ENCODE measurements around the gene VWA5A. TPM values are rescaled to one million over a fixed set of nuclear protein-coding genes. Genes with fewer than 3 reads are reported as not detected.
"Not testable (repeated sequence)": the region's sequence is repeated elsewhere in the genome, so short reads cannot be mapped to it uniquely, and the experiment has no call there.

Gene VWA5A
- total RNA-seq, 1 donor from 2014 or later, result 3.2 TPM

DNA sequence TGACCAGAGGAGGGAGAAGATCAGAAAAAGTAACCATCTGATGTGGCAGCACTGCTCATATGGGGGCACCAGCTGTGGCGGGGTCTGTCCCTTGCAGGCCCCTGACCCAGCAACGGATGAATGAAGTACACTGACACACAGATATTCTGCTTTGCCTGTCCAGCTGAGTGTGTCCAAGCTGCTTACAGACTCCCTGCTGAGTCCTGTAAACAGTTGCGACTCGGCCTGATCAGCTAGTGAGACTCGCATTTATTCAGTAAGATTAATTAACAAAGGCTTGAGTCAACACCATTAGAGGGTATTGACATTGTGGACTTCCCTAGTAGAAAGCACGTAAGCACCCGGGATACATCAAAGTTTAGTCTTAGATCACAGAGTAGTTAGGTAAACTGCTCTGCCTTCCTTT lies 52.6 kb downstream of the VWA5A start:
- DNase-seq (ENCODE audit: low read depth in 2 of 2), result no peak

DNA sequence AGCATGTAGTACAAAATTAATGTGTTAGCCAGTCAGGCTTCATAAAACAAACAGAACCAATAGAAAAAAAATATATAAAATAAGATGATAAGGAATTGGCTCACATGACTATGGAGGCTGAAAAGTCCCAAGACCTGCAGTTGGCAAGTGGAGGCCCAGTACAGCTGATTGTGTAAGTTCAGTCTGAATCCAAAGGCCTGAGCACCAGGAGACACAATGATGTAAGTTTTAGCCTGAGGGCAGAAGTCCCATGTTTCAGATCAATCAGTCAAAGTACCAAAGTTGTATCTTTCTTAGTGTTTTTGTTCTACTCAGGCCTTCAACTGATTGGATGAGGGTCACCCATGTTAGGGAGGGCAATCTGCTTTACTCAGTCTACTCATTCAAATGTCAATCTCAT lies 53.5 kb downstream of the VWA5A start:
- DNase-seq (ENCODE audit: low read depth in 2 of 2), result no peak

DNA sequence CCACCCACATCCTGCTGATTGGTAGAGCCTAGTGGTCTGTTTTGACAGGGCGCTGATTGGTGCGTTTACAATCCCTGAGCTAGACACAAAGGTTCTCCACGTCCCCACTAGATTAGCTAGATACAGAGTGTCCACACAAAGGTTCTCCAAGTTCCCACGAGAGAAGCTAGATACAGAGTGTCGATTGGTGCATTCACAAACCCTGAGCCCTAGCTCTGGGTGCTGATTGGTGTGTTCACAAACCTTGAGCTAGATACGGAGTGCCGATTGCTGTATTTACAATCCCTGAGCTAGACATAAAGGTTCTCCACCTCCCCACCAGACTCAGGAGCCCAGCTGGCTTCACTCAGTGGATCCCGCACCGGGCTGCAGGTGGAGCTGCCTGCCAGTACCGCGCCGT lies 55.1 kb downstream of the VWA5A start:
- not testable (repeated sequence) for DNase-seq (ENCODE audit: low read depth in 2 of 2)

DNA sequence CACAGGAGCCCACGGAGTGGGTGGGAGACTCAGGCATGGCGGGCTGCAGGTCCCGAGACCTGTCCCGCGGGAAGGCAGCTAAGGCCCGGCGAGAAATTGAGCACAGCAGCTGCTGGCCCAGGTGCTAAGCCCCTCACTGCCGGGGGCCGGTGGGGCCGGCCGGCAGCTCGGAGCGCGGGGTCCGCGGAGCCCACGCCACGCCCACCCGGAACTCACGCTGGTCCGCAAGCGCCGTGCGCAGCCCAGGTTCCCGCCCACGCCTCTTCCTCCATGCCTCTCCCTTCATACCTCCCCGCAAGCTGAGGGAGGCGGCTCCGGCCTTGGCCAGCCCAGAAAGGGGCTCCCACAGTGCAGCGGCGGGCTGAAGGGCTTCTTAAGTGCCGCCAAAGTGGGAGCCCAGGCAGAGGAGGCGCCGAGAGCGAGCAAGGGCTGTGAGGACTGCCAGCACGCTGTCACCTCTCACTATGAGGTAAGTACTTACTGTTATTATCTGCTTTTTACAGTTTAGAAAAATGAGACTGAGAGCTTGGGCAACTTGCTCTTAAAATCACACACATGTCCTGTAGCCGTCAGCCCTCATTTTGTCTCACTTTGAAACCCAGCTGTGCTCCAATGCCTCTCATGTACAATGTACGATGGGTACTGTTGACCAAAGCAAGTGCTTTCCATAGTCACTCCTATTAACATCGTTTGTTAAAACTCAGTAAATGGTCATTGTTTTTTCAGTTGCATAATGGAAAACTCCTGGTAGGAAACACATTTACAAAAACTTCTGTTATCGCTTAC lies 55.7 kb downstream of the VWA5A start:
- peak in 1 of 2 donors; percentile 24 for DNase-seq (ENCODE audit: low read depth in 2 of 2)

- no peak for DNase-seq (ENCODE audit: low read depth in 2 of 2)
Measured at GRCh38 chr11:124172101-124172500, 56.9 kb downstream of the VWA5A start.

DNA sequence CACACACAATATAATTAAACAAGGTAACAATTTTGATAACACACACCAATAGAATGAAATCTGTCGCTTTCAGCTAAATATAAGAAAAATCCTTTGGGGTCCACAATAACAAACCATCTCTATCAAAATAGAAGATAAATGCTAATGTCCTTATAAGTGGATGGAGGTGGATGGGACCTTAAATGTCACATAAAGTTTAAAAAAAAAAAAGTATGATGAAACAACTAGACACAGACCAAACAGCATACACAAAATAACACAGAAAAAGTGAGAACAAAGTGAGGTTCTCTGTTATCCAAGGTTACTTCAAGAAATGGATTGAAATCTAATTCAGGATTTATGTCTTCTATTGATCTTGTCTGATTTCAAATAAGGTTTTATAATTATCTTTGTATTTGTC lies 57.3 kb downstream of the VWA5A start:
- no peak for DNase-seq (ENCODE audit: low read depth in 2 of 2)

- peak; percentile 85 to 91 for DNase-seq (ENCODE audit: low read depth in 2 of 2)
Measured at GRCh38 chr11:124174001-124174583, 58.8 kb downstream of the VWA5A start.

DNA sequence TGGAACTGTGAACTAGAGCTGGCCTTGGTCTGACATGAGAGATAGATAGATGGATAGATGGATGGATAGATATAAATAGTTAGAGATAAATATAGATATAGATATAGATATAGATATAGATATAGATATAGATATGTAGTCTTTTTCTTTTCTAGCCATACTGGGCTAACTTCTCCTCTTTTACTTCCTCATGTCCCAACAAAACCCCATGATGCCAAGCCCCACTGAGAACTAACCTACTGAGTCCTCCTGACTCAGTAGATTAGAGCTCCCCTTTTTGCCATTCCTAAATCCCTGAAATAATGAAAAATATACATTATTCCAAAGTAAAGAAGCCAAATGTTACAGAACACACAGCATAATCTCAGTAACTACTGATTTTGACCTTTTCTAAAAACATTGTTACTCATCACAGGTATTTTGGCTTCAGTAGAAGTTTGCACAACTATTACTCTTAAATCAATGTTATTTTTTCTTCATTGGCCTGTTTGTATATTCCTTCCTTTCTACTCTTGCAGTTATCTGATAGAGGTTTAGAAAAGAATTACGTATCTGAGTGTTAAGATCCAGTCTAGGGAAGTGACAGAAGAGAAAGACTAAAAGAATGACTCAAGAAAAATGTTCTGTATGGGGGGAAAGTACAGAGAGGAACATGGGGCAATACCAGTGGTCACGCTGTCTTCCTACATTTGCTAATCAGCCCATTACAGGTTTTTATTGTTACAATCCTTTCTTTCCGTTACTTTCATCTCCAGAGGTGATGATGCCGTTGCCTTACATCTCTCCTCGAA lies 61.9 kb downstream of the VWA5A start:
- DNase-seq (ENCODE audit: low read depth in 2 of 2), result no peak

GRCh38 chr11:124179310-124179709 lies 64.1 kb downstream of the VWA5A start:
- DNase-seq (ENCODE audit: low read depth in 2 of 2), result no peak

- no peak for DNase-seq (ENCODE audit: low read depth in 2 of 2)
Measured at GRCh38 chr11:124183068-124183467, 67.8 kb downstream of the VWA5A start, which contains the start of gene OR10D3. Gene OR10D3 (plus strand): TSS chr11:124183345. CDS start chr11:124185270, 1,925 bp downstream.

GRCh38 chr11:124190298-124191139 lies 75.3 kb downstream of the VWA5A start:
- no peak for DNase-seq (ENCODE audit: low read depth in 2 of 2)

GRCh38 chr11:124193221-124194010 lies 78.2 kb downstream of the VWA5A start:
- no peak for DNase-seq (ENCODE audit: low read depth in 2 of 2)

DNA sequence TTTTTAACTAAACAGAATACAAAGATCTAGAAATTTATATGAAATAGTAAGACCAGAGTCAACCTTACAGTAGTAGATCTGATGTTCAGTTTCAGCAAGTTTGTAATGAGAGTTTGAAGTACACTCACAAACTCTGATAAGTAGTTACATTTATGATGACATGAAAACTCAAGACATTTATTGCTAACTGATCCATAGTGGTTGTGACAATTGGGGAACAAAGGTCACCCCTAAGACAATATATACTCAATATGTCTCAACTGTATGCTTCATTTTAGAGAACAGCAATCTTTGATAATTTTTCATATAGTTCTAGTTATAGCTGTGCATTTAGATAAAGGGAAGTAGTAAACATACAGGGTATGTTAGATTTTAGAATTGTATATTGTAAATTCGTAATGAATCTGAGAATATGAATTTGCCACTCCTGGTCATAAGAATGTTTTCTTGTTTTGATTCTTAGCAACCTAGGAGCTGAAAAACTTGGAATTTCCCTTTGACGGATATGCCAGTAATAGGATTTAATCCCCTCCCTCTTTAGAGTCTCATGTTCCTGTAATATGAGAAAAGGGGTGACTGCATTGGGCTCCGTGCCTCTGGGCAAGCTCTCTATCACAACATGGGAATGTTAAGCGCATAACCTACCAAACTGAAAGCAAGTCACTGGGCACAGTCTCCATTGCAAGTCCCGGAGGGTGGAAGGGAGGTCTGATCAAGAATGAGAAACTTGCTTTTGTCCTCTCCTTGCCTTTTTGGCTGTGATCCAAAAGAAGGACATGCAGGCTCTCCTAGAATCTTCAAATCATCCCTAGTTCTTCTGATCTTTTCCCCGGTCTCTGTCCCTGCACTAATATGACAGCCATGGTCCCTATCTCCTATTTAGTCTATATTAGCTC lies 79.3 kb downstream of the VWA5A start:
- peak in 1 of 2 donors; percentile 28 for DNase-seq (ENCODE audit: low read depth in 2 of 2)

- DNase-seq (ENCODE audit: low read depth in 2 of 2), result peak; percentile 75 to 79
Measured at GRCh38 chr11:124195189-124195734, 80.0 kb downstream of the VWA5A start.

Other genes with a start within 250 kb of the VWA5A start
- not detected in 2 replicates for gene TMEM225, start 229.8 kb upstream of the VWA5A start, total RNA-seq
- gene OR8D4, start 213.3 kb upstream of the VWA5A start, total RNA-seq, result not detected in 2 replicates
- not detected in 2 replicates for gene OR4D5, start 175.8 kb upstream of the VWA5A start, total RNA-seq
- not detected in 2 replicates for gene OR6T1, start 171.6 kb upstream of the VWA5A start, total RNA-seq
- gene OR10S1, start 137.7 kb upstream of the VWA5A start, total RNA-seq, result not detected in 2 replicates
- gene OR10G6, start 120.3 kb upstream of the VWA5A start, total RNA-seq, result not detected in 2 replicates
- not detected in 2 replicates for gene OR10G4, start 102.5 kb upstream of the VWA5A start, total RNA-seq
- not detected in 2 replicates for gene OR10G9, start 92.4 kb upstream of the VWA5A start, total RNA-seq
- not detected in 2 replicates for gene OR10G8, start 88.7 kb upstream of the VWA5A start, total RNA-seq
- not detected in 2 replicates for gene OR10G7, start 74.1 kb upstream of the VWA5A start, total RNA-seq
- not detected in 2 replicates for gene OR10D3, start 67.9 kb downstream of the VWA5A start, total RNA-seq
- gene OR8G1, start 125.6 kb downstream of the VWA5A start, total RNA-seq, result not detected in 2 replicates
- gene OR8G5, start 140.9 kb downstream of the VWA5A start, total RNA-seq, result not detected in 2 replicates
- gene OR8D1, start 198.5 kb downstream of the VWA5A start, total RNA-seq, result not detected in 2 replicates
- gene OR8D2, start 204.7 kb downstream of the VWA5A start, total RNA-seq, result not detected in 2 replicates